ENCODE results near the gene LRRC26. TPM values are rescaled to one million over a fixed set of nuclear protein-coding genes. Genes with fewer than 3 reads are reported as not detected.

Gene LRRC26
- total and polyA plus RNA-seq, 2 of the 13 experiments (the other 11 are each of a cell fraction or from before 2014, with no cell fraction given): not detected

GRCh38 chr9:137198902-137199283 is 29.0 kb upstream of the LRRC26 start (continued):
- TF ChIP-seq REST (IDR thresholded peaks at IDR 0.05; ENCODE audit: borderline replicate concordance in 1 of 2, low read depth in 1 of 2, low read length in 2 of 2) (no peak; a peak in 1 of 4 replicates), NR1H2 (CRISPR knock-in tag; IDR thresholded peaks at IDR 0.05; ENCODE audit: borderline replicate concordance, low read depth) (no peak), IRX3 (CRISPR knock-in tag; IDR thresholded peaks at IDR 0.05; ENCODE audit: borderline replicate concordance, low read depth) (no peak), POGK (CRISPR knock-in tag; conservative IDR thresholded peaks at IDR 0.05) (no peak), ZBTB3 (CRISPR knock-in tag; IDR thresholded peaks at IDR 0.05; ENCODE audit: borderline replicate concordance, low read depth) (no peak), KDM2A (CRISPR knock-in tag; IDR thresholded peaks at IDR 0.05; ENCODE audit: borderline replicate concordance, low read depth) (no peak), HNF4A (CRISPR knock-in tag; IDR thresholded peaks at IDR 0.05) (0 out of 2 replicates have a peak, but pooled peaks have one; percentile 4), ZNF777 (CRISPR knock-in tag; IDR thresholded peaks at IDR 0.05) (0 out of 2 replicates have a peak, but pooled peaks have one; percentile 43), ZFX (CRISPR knock-in tag; IDR thresholded peaks at IDR 0.05; ENCODE audit: low read depth) (0 out of 2 replicates have a peak, but pooled peaks have one; percentile 3), FOXK2 (IDR thresholded peaks at IDR 0.05) (no peak), IKZF4 (CRISPR knock-in tag; IDR thresholded peaks at IDR 0.05; ENCODE audit: borderline replicate concordance, low read depth, not compliant biosample characterization) (peak; percentile 55), ZNF512B (CRISPR knock-in tag; IDR thresholded peaks at IDR 0.05; ENCODE audit: borderline replicate concordance) (no peak), ZNF282 (IDR thresholded peaks at IDR 0.05; ENCODE audit: partially characterized antibody) (no peak), ZNF530 (CRISPR knock-in tag; IDR thresholded peaks at IDR 0.05; ENCODE audit: low read depth) (no peak), AKNA (CRISPR knock-in tag; IDR thresholded peaks at IDR 0.05; ENCODE audit: borderline replicate concordance) (no peak)

Measured in HepG2 (cell line).